ENCODE measurements around the gene RAB37. TPM values are rescaled to one million over a fixed set of nuclear protein-coding genes. Genes with fewer than 3 reads are reported as not detected.

RAB37 gene
- total RNA-seq, 1 donor from 2014 or later: 0.32 TPM

GRCh38 chr17:74768763-74769114 lies 31.7 kb downstream of the RAB37 start:
- Histone ChIP-seq H3K4me1 (peaks cover 6 to 16% of the 10 kb centered on the region in 2 donors), H3K36me3 (peaks cover 28 to 34% of the 10 kb centered on the region in 2 donors)

GRCh38 chr17:74769266-74769855 lies 32.3 kb downstream of the RAB37 start:
- intact Hi-C loops (cut with DNase I): loop anchor here (2.0 kb wide), 1 partner anchor 103 kb away; the partner anchor contains the start of gene FDXR
- H3K27ac ChIP-seq: peak overlapping the region; percentile 79 to 81

More at GRCh38 chr17:74768763-74769114, 31.7 kb downstream of the RAB37 start:
- intact Hi-C loops (cut with DNase I): loop anchor here (2.0 kb wide), 1 partner anchor 104 kb away; the partner anchor contains the start of gene FDXR
- peak overlapping the region; percentile 79 to 81 for H3K27ac ChIP-seq
- no peaks in the 10 kb centered on the region for H3K27me3 ChIP-seq
- no peaks in the 10 kb centered on the region for H3K9me3 ChIP-seq
- TF ChIP-seq CTCF (IDR thresholded peaks at IDR 0.05): no peak
- DNase-seq (ENCODE audit: low spot score in 2 of 2): no peak
- H3K4me3 ChIP-seq: no peak overlapping the region

GRCh38 chr17:74769856-74770497 lies 32.9 kb downstream of the RAB37 start:
- DNase-seq (ENCODE audit: low spot score in 2 of 2): no peak
- no peak for TF ChIP-seq CTCF (IDR thresholded peaks at IDR 0.05)
- peak overlapping the region; percentile 79 to 81 for H3K27ac ChIP-seq
- intact Hi-C loops (cut with DNase I): loop anchor here (1.0 to 10.0 kb wide), 4 partner anchors 26 to 565 kb away; partner anchors contain the start of genes FDXR and RPL38
- H3K4me3 ChIP-seq: no peak overlapping the region
- peaks cover 6 to 23% of the 10 kb centered on the region in 2 donors for H3K4me1 ChIP-seq
- no peaks in the 10 kb centered on the region for H3K27me3 ChIP-seq
- H3K36me3 ChIP-seq: peaks cover 28 to 34% of the 10 kb centered on the region in 2 donors
- H3K9me3 ChIP-seq: no peaks in the 10 kb centered on the region

More at GRCh38 chr17:74769266-74769855, 32.3 kb downstream of the RAB37 start:
- H3K27me3 ChIP-seq: no peaks in the 10 kb centered on the region
- peaks cover 28 to 34% of the 10 kb centered on the region in 2 donors for H3K36me3 ChIP-seq
- no peak overlapping the region for H3K4me3 ChIP-seq
- no peak for DNase-seq (ENCODE audit: low spot score in 2 of 2)
- no peaks in the 10 kb centered on the region for H3K9me3 ChIP-seq
- peaks cover 6 to 19% of the 10 kb centered on the region in 2 donors for H3K4me1 ChIP-seq
- no peak for TF ChIP-seq CTCF (IDR thresholded peaks at IDR 0.05)

- no peak for DNase-seq (ENCODE audit: low spot score in 2 of 2)
- TF ChIP-seq CTCF (IDR thresholded peaks at IDR 0.05): peak; percentile 36 to 68 (median 59)
- intact Hi-C loops (cut with DNase I): loop anchor here (1.0 to 10.0 kb wide), 3 partner anchors 26 to 566 kb away; partner anchors contain the start of gene RPL38
- H3K4me1 ChIP-seq: peaks cover 10 to 31% of the 10 kb centered on the region in 2 donors
- H3K9me3 ChIP-seq: no peaks in the 10 kb centered on the region
- no peak overlapping the region for H3K4me3 ChIP-seq
- H3K27me3 ChIP-seq: no peaks in the 10 kb centered on the region
- no peak overlapping the region for H3K27ac ChIP-seq
- peaks cover 28 to 34% of the 10 kb centered on the region in 2 donors for H3K36me3 ChIP-seq
Observed at GRCh38 chr17:74770498-74771318, 33.7 kb downstream of the RAB37 start.

GRCh38 chr17:74771319-74771914 lies 34.4 kb downstream of the RAB37 start:
- no peak overlapping the region for H3K27ac ChIP-seq
- H3K27me3 ChIP-seq: no peaks in the 10 kb centered on the region
- DNase-seq (ENCODE audit: low spot score in 2 of 2): no peak
- peaks cover 28 to 34% of the 10 kb centered on the region in 2 donors for H3K36me3 ChIP-seq
- intact Hi-C loops (cut with DNase I): loop anchor here (10.0 kb wide), 2 partner anchors 327 to 567 kb away; partner anchors contain the start of gene RPL38
- no peak for TF ChIP-seq CTCF (IDR thresholded peaks at IDR 0.05)
- H3K4me3 ChIP-seq: no peak overlapping the region
- H3K4me1 ChIP-seq: peaks cover 10 to 31% of the 10 kb centered on the region in 2 donors
- H3K9me3 ChIP-seq: no peaks in the 10 kb centered on the region

Data from ascending aorta (tissue), 2 donors.